Measurements from ENCODE around the gene ACOX1.

Gene ACOX1

GRCh38 chr17:75891605-75892555, 87.1 kb downstream of the ACOX1 start:
- no peak for DNase-seq (ENCODE audit: low read depth)
